LHCN-M2 (cell line): Measurements from ENCODE around the gene ACOT8. TPM values are rescaled to one million over a fixed set of nuclear protein-coding genes. Genes with fewer than 3 reads are reported as not detected.
"Not testable (repeated sequence)": the region's sequence is repeated elsewhere in the genome, so short reads cannot be mapped to it uniquely, and the experiment has no call there.

ENCODE experiments used
- DNase-seq: peaks from one replicate; pipeline ENCODE4 v3.0.0-alpha.2; 2012; ENCODE audit warnings: low read depth
- total RNA-seq: library from RNA; depleted of rRNA; stranded (reverse); fragments of >200 nt; gene quantifications from 2 replicates; pipeline ENCODE4 v1.2.3, GENCODE V29; 2014; rRNA removed

The ACOT8 gene
- total RNA-seq, 1 experiment from 2014 or later: 46.6 TPM

DNA sequence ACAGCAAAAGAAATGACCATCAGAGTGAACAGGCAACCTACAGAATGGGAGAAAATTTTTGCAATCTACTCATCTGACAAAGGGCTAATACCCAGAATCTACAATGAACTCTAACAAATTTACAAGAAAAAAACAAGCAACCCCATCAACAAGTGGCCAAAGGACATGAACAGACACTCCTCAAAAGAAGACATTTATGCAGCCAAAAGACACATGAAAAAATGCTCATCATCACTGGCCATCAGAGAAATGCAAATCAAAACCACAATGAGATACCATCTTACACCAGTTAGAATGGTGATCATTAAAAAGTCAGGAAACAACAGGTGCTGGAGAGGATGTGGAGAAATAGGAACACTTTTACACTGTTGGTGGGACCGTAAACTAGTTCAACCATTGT lies 59.7 kb downstream of the ACOT8 start:
- DNase-seq: not testable (repeated sequence)

DNA sequence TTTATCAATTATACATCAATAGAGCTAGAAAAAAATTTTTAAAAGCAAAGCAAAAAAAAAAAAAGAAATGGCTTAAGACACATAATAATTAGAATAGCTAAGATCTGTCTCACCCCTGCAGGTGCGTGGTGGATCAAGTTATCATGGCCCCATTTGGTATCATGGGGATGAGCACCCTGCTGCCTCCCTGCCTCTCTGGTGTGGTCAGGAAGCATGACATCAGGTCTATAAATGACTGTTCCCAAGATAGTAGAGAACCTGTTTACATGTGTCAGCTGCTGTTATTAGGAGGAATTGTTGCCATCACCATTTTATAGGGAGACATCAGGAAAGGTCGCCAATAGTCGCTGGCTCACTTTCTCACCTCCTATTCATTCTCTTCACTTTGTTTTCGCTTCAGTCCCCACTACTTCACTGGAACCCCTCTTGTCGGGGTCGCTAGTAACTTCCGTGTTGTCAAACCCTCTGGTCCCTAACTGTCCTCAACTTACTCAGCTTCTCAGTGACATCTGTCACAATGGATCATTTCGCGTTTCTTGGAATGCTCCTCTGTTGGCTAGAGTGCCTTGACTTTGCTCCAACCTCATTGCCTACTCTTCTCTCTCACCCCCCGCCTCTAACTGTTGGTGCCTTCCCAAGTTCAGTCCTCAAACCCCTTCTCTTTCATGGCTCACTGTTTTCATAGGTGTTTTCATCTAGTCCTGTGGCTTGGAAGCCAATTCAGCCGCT lies 60.7 kb downstream of the ACOT8 start:
- DNase-seq: no peak

DNA sequence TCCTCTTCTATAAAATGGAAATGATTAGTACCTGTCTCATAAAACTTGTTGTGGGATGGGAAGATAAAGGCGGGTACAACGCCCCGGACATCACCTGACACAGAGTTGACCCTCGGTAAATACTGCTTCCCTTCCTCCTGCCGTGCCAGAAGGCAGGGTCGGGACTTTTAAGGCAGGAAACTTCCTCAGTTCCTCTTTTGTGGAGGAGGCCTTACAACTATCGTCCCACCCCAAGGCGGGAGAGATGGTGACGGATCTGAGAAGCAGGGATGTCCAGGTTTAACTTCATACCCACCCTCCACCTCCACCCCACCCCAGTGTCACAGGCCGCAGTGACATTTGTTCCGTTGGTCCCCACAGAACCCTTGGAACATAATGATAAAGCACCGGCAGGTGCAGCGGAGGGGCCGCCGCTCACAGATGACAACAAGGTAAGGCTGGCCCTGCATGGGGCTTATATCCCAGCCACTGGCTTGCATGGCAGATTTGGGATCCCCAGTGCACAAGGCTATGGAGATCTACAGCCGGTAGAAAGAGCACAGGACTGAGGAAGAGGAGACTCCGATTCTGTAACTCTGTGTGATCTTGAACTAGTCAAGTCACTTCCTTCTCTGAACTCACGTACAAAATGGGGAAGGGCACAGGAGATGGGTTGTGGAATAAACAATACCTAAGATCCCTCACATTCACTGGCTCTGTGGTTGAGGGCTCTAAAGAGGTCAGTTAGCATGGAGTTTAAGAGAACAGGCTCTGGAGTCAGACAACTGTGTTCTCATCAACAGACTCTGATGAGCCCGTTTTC lies 64.7 kb downstream of the ACOT8 start:
- DNase-seq: no peak

Other genes starting within 250 kb of the ACOT8 start
- not detected in 2 replicates for gene WFDC10A, start 227.7 kb downstream of the ACOT8 start, total RNA-seq
- gene WFDC9, start 226.1 kb downstream of the ACOT8 start, total RNA-seq: not detected in 2 replicates
- gene WFDC11, start 187.2 kb downstream of the ACOT8 start, total RNA-seq: 1.2 TPM in 1 of 2 replicates, not detected in the other
- gene WFDC13, start 155.4 kb downstream of the ACOT8 start, total RNA-seq: not detected in 2 replicates
- gene WFDC10B, start 152.4 kb downstream of the ACOT8 start, total RNA-seq: 0.38 TPM in 1 of 2 replicates, not detected in the other
- gene SPINT4, start 135.0 kb downstream of the ACOT8 start, total RNA-seq: not detected in 2 replicates
- 0.51 and 0.75 TPM in 2 replicates for gene WFDC3, start 65.5 kb downstream of the ACOT8 start, total RNA-seq
- 22.9 and 35.5 TPM in 2 replicates for gene DNTTIP1, start 65.4 kb downstream of the ACOT8 start, total RNA-seq
- 235 and 279 TPM in 2 replicates for gene UBE2C, start 44.7 kb downstream of the ACOT8 start, total RNA-seq
- 0.34 and 0.38 TPM in 2 replicates for gene TNNC2, start 30.1 kb downstream of the ACOT8 start, total RNA-seq
- gene SNX21, start 23.6 kb downstream of the ACOT8 start, total RNA-seq: 75.8 and 80.3 TPM in 2 replicates
- 3.3 and 4.6 TPM in 2 replicates for gene ZSWIM3, start 222 bp upstream of the ACOT8 start, total RNA-seq
- gene ZSWIM1, start 23.8 kb upstream of the ACOT8 start, total RNA-seq: 9.8 and 10.2 TPM in 2 replicates
- 0.69 and 4.1 TPM in 2 replicates for gene SPATA25, start 30.2 kb upstream of the ACOT8 start, total RNA-seq
- gene NEURL2, start 33.8 kb upstream of the ACOT8 start, total RNA-seq: 5.4 and 9.0 TPM in 2 replicates
- gene CTSA, start 33.9 kb upstream of the ACOT8 start, total RNA-seq: 118 and 180 TPM in 2 replicates
- gene PLTP, start 54.8 kb upstream of the ACOT8 start, total RNA-seq: 7.2 and 10.3 TPM in 2 replicates
- 10.2 and 13.6 TPM in 2 replicates for gene PCIF1, start 77.3 kb upstream of the ACOT8 start, total RNA-seq
- gene ZNF335, start 114.8 kb upstream of the ACOT8 start, total RNA-seq: 15.3 and 15.9 TPM in 2 replicates
- gene MMP9, start 151.5 kb upstream of the ACOT8 start, total RNA-seq: not detected in 2 replicates
- under 0.01 TPM in 1 of 2 replicates, not detected in the other for gene SLC12A5, start 171.8 kb upstream of the ACOT8 start, total RNA-seq
- gene NCOA5, start 232.6 kb upstream of the ACOT8 start, total RNA-seq: 21.7 and 30.0 TPM in 2 replicates